Measurements from ENCODE around the gene PPWD1. TPM values are rescaled to one million over a fixed set of nuclear protein-coding genes. Genes with fewer than 3 reads are reported as not detected.

PPWD1 gene
- total RNA-seq, 1 donor from 2014 or later: 55.5 TPM

- peaks cover 24% of the 10 kb centered on the region for H3K4me1 Mint-ChIP-seq (ENCODE audit: low read depth)
- no peaks in the 10 kb centered on the region for H3K27me3 Mint-ChIP-seq
- TF ChIP-seq, protein P1, sequence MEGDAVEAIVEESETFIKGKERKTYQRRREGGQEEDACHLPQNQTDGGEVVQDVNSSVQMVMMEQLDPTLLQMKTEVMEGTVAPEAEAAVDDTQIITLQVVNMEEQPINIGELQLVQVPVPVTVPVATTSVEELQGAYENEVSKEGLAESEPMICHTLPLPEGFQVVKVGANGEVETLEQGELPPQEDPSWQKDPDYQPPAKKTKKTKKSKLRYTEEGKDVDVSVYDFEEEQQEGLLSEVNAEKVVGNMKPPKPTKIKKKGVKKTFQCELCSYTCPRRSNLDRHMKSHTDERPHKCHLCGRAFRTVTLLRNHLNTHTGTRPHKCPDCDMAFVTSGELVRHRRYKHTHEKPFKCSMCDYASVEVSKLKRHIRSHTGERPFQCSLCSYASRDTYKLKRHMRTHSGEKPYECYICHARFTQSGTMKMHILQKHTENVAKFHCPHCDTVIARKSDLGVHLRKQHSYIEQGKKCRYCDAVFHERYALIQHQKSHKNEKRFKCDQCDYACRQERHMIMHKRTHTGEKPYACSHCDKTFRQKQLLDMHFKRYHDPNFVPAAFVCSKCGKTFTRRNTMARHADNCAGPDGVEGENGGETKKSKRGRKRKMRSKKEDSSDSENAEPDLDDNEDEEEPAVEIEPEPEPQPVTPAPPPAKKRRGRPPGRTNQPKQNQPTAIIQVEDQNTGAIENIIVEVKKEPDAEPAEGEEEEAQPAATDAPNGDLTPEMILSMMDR (IDR thresholded peaks at IDR 0.05; ENCODE audit: unreplicated experiment): no peak
- no peak for DNase-seq (ENCODE audit: low spot score, unreplicated experiment)
- H3K36me3 Mint-ChIP-seq (ENCODE audit: insufficient read depth): peaks cover 5% of the 10 kb centered on the region
- peak overlapping the region; percentile 91 for H3K27ac Mint-ChIP-seq
- no peaks in the 10 kb centered on the region for H3K9me3 Mint-ChIP-seq (ENCODE audit: low read depth)
- H3K4me3 Mint-ChIP-seq (ENCODE audit: low read depth): peak overlapping the region; percentile 99
Measured at GRCh38 chr5:65625743-65626142, 62.6 kb downstream of the PPWD1 start.

DNA sequence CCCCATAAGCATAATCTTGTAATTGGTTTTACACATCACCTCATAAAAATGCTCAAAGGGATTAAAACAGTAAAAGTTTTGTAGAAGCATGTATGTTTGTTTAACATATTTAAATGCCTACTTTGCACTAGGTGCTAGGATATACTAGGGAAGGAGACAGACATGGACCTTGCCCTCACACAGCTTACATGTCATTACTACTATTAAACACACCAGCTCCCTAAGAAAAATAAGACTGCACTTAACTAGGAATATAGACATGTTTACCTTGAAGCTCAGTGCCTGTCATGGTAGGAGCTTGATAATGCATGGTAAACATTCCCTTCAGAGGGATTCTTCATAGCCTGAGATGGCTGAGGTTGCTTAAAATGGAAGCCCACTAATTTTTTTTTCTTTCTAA lies 67.9 kb downstream of the PPWD1 start:
- peaks cover 5% of the 10 kb centered on the region for H3K36me3 Mint-ChIP-seq (ENCODE audit: insufficient read depth)
- TF ChIP-seq, protein P1 (IDR thresholded peaks at IDR 0.05; ENCODE audit: unreplicated experiment): no peak
- peaks cover 6% of the 10 kb centered on the region for H3K4me1 Mint-ChIP-seq (ENCODE audit: low read depth)
- no peaks in the 10 kb centered on the region for H3K27me3 Mint-ChIP-seq
- no peaks in the 10 kb centered on the region for H3K9me3 Mint-ChIP-seq (ENCODE audit: low read depth)
- no peak overlapping the region for H3K4me3 Mint-ChIP-seq (ENCODE audit: low read depth)
- DNase-seq (ENCODE audit: low spot score, unreplicated experiment): no peak
- H3K27ac Mint-ChIP-seq: no peak overlapping the region

Other genes starting within 250 kb of the PPWD1 start
- 12.3 and 13.0 TPM in 2 replicates for gene ADAMTS6, start 81.4 kb upstream of the PPWD1 start, total RNA-seq
- gene CENPK, start 128 bp upstream of the PPWD1 start, total RNA-seq: 36.3 and 39.0 TPM in 2 replicates
- 14.9 and 17.1 TPM in 2 replicates for gene TRIM23, start 61.0 kb downstream of the PPWD1 start, total RNA-seq
- 4.0 and 4.2 TPM in 2 replicates for gene SHLD3, start 61.7 kb downstream of the PPWD1 start, total RNA-seq
- gene TRAPPC13, start 61.7 kb downstream of the PPWD1 start, total RNA-seq: 20.8 and 22.8 TPM in 2 replicates
- gene SGTB, start 158.8 kb downstream of the PPWD1 start, total RNA-seq: 7.8 and 10.7 TPM in 2 replicates
- gene NLN, start 158.9 kb downstream of the PPWD1 start, total RNA-seq: 65.1 and 69.4 TPM in 2 replicates